Activated naive CD4-positive, alpha-beta T cell treated with anti-CD3 and anti-CD28 coated beads, Interleukin-2, amount 10 ng/mL, durations not matched to agents 7 days and 5 days (primary cell): Measurements from ENCODE around the gene TGDS.

Experiments
- CTCF ChIA-PET: fragments of 350-600 bp; sonication (Branson Sonifier 250); formaldehyde crosslinking; loops from one replicate; lab custom pipeline; 2021; ENCODE audit warnings: antibody characterized with exemption; lab: Charles Lee
- DNase-seq: peaks from one replicate; pipeline ENCODE4 v3.0.0-alpha.2; 2020
- H3K27ac Mint-ChIP-seq: one replicate; pipeline ENCODE4 v1.8.0; 2021; ENCODE audit warnings: mild to moderate bottlenecking, moderate library complexity, mixed read lengths
- H3K27me3 Mint-ChIP-seq: one replicate; pipeline ENCODE4 v1.8.0; 2021; ENCODE audit warnings: mild to moderate bottlenecking, mixed read lengths
- H3K36me3 Mint-ChIP-seq: one replicate; pipeline ENCODE4 v1.8.0; 2021; ENCODE audit warnings: mixed read lengths
- H3K4me1 Mint-ChIP-seq: one replicate; pipeline ENCODE4 v1.8.0; 2021; ENCODE audit warnings: mixed read lengths
- H3K4me3 Mint-ChIP-seq: one replicate; pipeline ENCODE4 v1.8.0; 2021; ENCODE audit warnings: mild to moderate bottlenecking, moderate library complexity, mixed read lengths
- H3K9me3 Mint-ChIP-seq: one replicate; pipeline ENCODE4 v1.8.0; 2021; ENCODE audit warnings: mixed read lengths

Gene TGDS

GRCh38 chr13:94612050-94612449 lies 16.1 kb upstream of the TGDS start:
- DNase-seq = no peak
- CTCF ChIA-PET = interaction anchor here (1.4 kb wide), 1 partner anchor 177 kb away, joined by 3 read pairs; no protein-coding TSS in a partner anchor
- H3K4me3 Mint-ChIP-seq = no peak overlapping the region
- H3K36me3 Mint-ChIP-seq = peaks cover 33% of the 10 kb centered on the region
- H3K27ac Mint-ChIP-seq = no peak overlapping the region
- peaks cover 17% of the 10 kb centered on the region for H3K4me1 Mint-ChIP-seq
- no peaks in the 10 kb centered on the region for H3K9me3 Mint-ChIP-seq
- no peaks in the 10 kb centered on the region for H3K27me3 Mint-ChIP-seq

- Mint-ChIP-seq H3K4me1 (peaks cover 9% of the 10 kb centered on the region), H3K27ac (no peak overlapping the region), H3K9me3 (no peaks in the 10 kb centered on the region), H3K36me3 (peaks cover 45% of the 10 kb centered on the region), H3K4me3 (no peak overlapping the region), H3K27me3 (no peaks in the 10 kb centered on the region)
- CTCF ChIA-PET = no interaction called here
- no peak for DNase-seq
Measured at GRCh38 chr13:94610475-94610874, 14.5 kb upstream of the TGDS start.

- Mint-ChIP-seq H3K27me3 (no peaks in the 10 kb centered on the region), H3K9me3 (no peaks in the 10 kb centered on the region), H3K27ac (no peak overlapping the region), H3K4me3 (no peak overlapping the region), H3K36me3 (peaks cover 46% of the 10 kb centered on the region), H3K4me1 (peaks cover 8% of the 10 kb centered on the region)
- no peak for DNase-seq
- CTCF ChIA-PET = interaction anchor here (1.3 kb wide), 1 partner anchor 11 kb away, joined by 3 read pairs; no protein-coding TSS in a partner anchor
Measured at GRCh38 chr13:94609196-94609595, 13.2 kb upstream of the TGDS start.

- CTCF ChIA-PET = interaction anchor here (1.3 kb wide), 1 partner anchor 12 kb away, joined by 3 read pairs; no protein-coding TSS in a partner anchor
- no peak overlapping the region for H3K27ac Mint-ChIP-seq
Measured at GRCh38 chr13:94608586-94608985, 12.6 kb upstream of the TGDS start.

GRCh38 chr13:94607939-94608338 lies 12.0 kb upstream of the TGDS start:
- Mint-ChIP-seq H3K27ac (no peak overlapping the region), H3K36me3 (peaks cover 43% of the 10 kb centered on the region), H3K9me3 (no peaks in the 10 kb centered on the region), H3K4me1 (peaks cover 13% of the 10 kb centered on the region), H3K4me3 (no peak overlapping the region), H3K27me3 (no peaks in the 10 kb centered on the region)
- CTCF ChIA-PET = interaction anchor here (1.3 kb wide), 1 partner anchor 12 kb away, joined by 3 read pairs; no protein-coding TSS in a partner anchor
- DNase-seq = no peak

More at GRCh38 chr13:94608586-94608985, 12.6 kb upstream of the TGDS start:
- no peak for DNase-seq
- Mint-ChIP-seq H3K9me3 (no peaks in the 10 kb centered on the region), H3K36me3 (peaks cover 46% of the 10 kb centered on the region), H3K27me3 (no peaks in the 10 kb centered on the region), H3K4me3 (no peak overlapping the region), H3K4me1 (peaks cover 8% of the 10 kb centered on the region)

GRCh38 chr13:94607056-94607455 lies 11.1 kb upstream of the TGDS start:
- CTCF ChIA-PET = no interaction called here

GRCh38 chr13:94602467-94602866 lies 6.5 kb upstream of the TGDS start:
- H3K27ac Mint-ChIP-seq = peak overlapping the region; percentile 81
- H3K4me3 Mint-ChIP-seq = peak overlapping the region; percentile 87
- no peak for DNase-seq
- no peaks in the 10 kb centered on the region for H3K27me3 Mint-ChIP-seq
- peaks cover 34% of the 10 kb centered on the region for H3K4me1 Mint-ChIP-seq
- H3K9me3 Mint-ChIP-seq = peaks cover 7% of the 10 kb centered on the region
- peaks cover 25% of the 10 kb centered on the region for H3K36me3 Mint-ChIP-seq
- CTCF ChIA-PET = interaction anchor here (0.9 to 1.6 kb wide), 2 partner anchors 15 to 167 kb away, joined by 3 to 8 read pairs; no protein-coding TSS in a partner anchor

More at GRCh38 chr13:94607056-94607455, 11.1 kb upstream of the TGDS start:
- Mint-ChIP-seq H3K27me3 (no peaks in the 10 kb centered on the region), H3K4me3 (no peak overlapping the region), H3K9me3 (no peaks in the 10 kb centered on the region), H3K27ac (no peak overlapping the region), H3K4me1 (peaks cover 21% of the 10 kb centered on the region), H3K36me3 (peaks cover 41% of the 10 kb centered on the region)
- no peak for DNase-seq

- Mint-ChIP-seq H3K4me1 (peaks cover 38% of the 10 kb centered on the region), H3K4me3 (peak within 1 kb of the TSS; percentile 87), H3K27ac (peak within 1 kb of the TSS; percentile 81), H3K36me3 (peaks cover 19% of the 10 kb centered on the region), H3K27me3 (no peaks in the 10 kb centered on the region), H3K9me3 (peaks cover 7% of the 10 kb centered on the region)
- CTCF ChIA-PET = interaction anchor here (0.9 to 1.6 kb wide), 3 partner anchors 16 to 167 kb away, joined by 3 to 8 read pairs (median 3); no protein-coding TSS in a partner anchor
- DNase-seq = peak; percentile 95
Measured at GRCh38 chr13:94601446-94602431, 5.8 kb upstream of the TGDS start, which contains the start of gene GPR180. TSS of gene GPR180 (plus strand) at chr13:94601857. CDS start at chr13:94601928, 71 bp downstream.

- Mint-ChIP-seq H3K4me3 (no peak overlapping the region), H3K36me3 (peaks cover 9% of the 10 kb centered on the region), H3K9me3 (peaks cover 7% of the 10 kb centered on the region), H3K27ac (no peak overlapping the region), H3K4me1 (peaks cover 42% of the 10 kb centered on the region), H3K27me3 (no peaks in the 10 kb centered on the region)
- CTCF ChIA-PET = interaction anchor here (1.3 kb wide), 1 partner anchor 18 kb away, joined by 5 read pairs; no protein-coding TSS in a partner anchor
- no peak for DNase-seq
Measured at GRCh38 chr13:94599877-94600276, 3.9 kb upstream of the TGDS start.

- no peak overlapping the region for H3K27ac Mint-ChIP-seq
- no peak overlapping the region for H3K4me3 Mint-ChIP-seq
- peaks cover 54% of the 10 kb centered on the region for H3K4me1 Mint-ChIP-seq
- CTCF ChIA-PET = interaction anchor here (1.3 kb wide), 1 partner anchor 20 kb away, joined by 5 read pairs; no protein-coding TSS in a partner anchor
- no peaks in the 10 kb centered on the region for H3K27me3 Mint-ChIP-seq
- peaks cover 7% of the 10 kb centered on the region for H3K9me3 Mint-ChIP-seq
- DNase-seq = no peak
- peaks cover 17% of the 10 kb centered on the region for H3K36me3 Mint-ChIP-seq
Measured at GRCh38 chr13:94598281-94598680, 2.3 kb upstream of the TGDS start.

- H3K27ac Mint-ChIP-seq = peak overlapping the region; percentile 92
- DNase-seq = peak; percentile 23
- H3K4me3 Mint-ChIP-seq = peak overlapping the region; percentile 95
- H3K9me3 Mint-ChIP-seq = peaks cover 7% of the 10 kb centered on the region
- H3K27me3 Mint-ChIP-seq = no peaks in the 10 kb centered on the region
- H3K4me1 Mint-ChIP-seq = peaks cover 50% of the 10 kb centered on the region
- peaks cover 22% of the 10 kb centered on the region for H3K36me3 Mint-ChIP-seq
- CTCF ChIA-PET = interaction anchor here (1.4 to 2.1 kb wide), 4 partner anchors 21 to 161 kb away, joined by 4 to 12 read pairs (median 8); no protein-coding TSS in a partner anchor
Measured at GRCh38 chr13:94596575-94596971, 621 bp upstream of the TGDS start.

GRCh38 chr13:94595001-94595949 lies 677 bp downstream of the TGDS start:
- Mint-ChIP-seq H3K4me1 (peaks cover 44% of the 10 kb centered on the region), H3K4me3 (peak overlapping the region; percentile 95), H3K9me3 (no peaks in the 10 kb centered on the region), H3K27me3 (no peaks in the 10 kb centered on the region), H3K36me3 (peaks cover 23% of the 10 kb centered on the region), H3K27ac (peak overlapping the region; percentile 92)
- DNase-seq = peak; percentile 52
- CTCF ChIA-PET = interaction anchor here (0.8 to 2.1 kb wide), 6 partner anchors 10 to 160 kb away, joined by 3 to 12 read pairs (median 6); no protein-coding TSS in a partner anchor

- CTCF ChIA-PET = interaction anchor here (1.1 to 2.0 kb wide), 2 partner anchors 30 to 155 kb away, joined by 3 to 6 read pairs; no protein-coding TSS in a partner anchor
- Mint-ChIP-seq H3K27ac (no peak overlapping the region), H3K36me3 (peaks cover 47% of the 10 kb centered on the region)
Measured at GRCh38 chr13:94590744-94591143, 5.2 kb downstream of the TGDS start.

More at GRCh38 chr13:94590744-94591143, 5.2 kb downstream of the TGDS start:
- H3K9me3 Mint-ChIP-seq = no peaks in the 10 kb centered on the region
- peaks cover 42% of the 10 kb centered on the region for H3K4me1 Mint-ChIP-seq
- no peak overlapping the region for H3K4me3 Mint-ChIP-seq
- H3K27me3 Mint-ChIP-seq = no peaks in the 10 kb centered on the region
- DNase-seq = no peak
